GM12878 (cell line): ENCODE data around the gene RPGR. TPM values are rescaled to one million over a fixed set of nuclear protein-coding genes. Genes with fewer than 3 reads are reported as not detected.

Experiments used
- BHLHE40 ChIP-seq, 2 experiments: fragments of 450-650 bp in 1 of 2; IDR thresholded peaks; 2 replicates each; pipeline ENCODE4 v1.6.1; 2011 to 2017; ENCODE audit warnings: low read depth in 2 of 2, borderline replicate concordance in 1 of 2, improper control_type of control experiment in 1 of 2, low read length in 1 of 2, mild to moderate bottlenecking in 1 of 2
- FOXK2 ChIP-seq: fragments of 450-650 bp; IDR thresholded peaks from 2 replicates; pipeline ENCODE4 v1.6.1; 2017; ENCODE audit warnings: mild to moderate bottlenecking, moderate library complexity
- GATAD2B ChIP-seq: fragments of 450-650 bp; conservative IDR thresholded peaks from 2 replicates; pipeline ENCODE4 v1.6.1; 2017; ENCODE audit warnings: low read depth, mild to moderate bottlenecking, moderate library complexity
- KDM1A ChIP-seq: fragments of 200-600 bp; sonication (generic); IDR thresholded peaks from 2 replicates; pipeline ENCODE4 v1.6.1; 2016; ENCODE audit warnings: borderline replicate concordance
- MEF2A ChIP-seq: IDR thresholded peaks from 2 replicates; pipeline ENCODE4 v1.6.1; 2011; ENCODE audit warnings: low read depth, mild to moderate bottlenecking, low read length, moderate library complexity; ENCODE audit not compliant: insufficient read depth
- NR2C1 ChIP-seq: fragments of 450-650 bp; IDR thresholded peaks from 2 replicates; pipeline ENCODE4 v1.6.1; 2017; ENCODE audit warnings: antibody characterized with exemption, mild to moderate bottlenecking, moderate library complexity
- NR2C2 ChIP-seq: IDR thresholded peaks from 2 replicates; pipeline ENCODE4 v1.6.1; 2011; ENCODE audit warnings: borderline replicate concordance, low read depth; ENCODE audit not compliant: control insufficient read depth, insufficient read length
- PAX8 ChIP-seq: fragments of 450-650 bp; IDR thresholded peaks from 2 replicates; pipeline ENCODE4 v1.6.1; 2017; ENCODE audit warnings: mild to moderate bottlenecking, moderate library complexity
- POU2F2 ChIP-seq: IDR thresholded peaks from 3 replicates; pipeline ENCODE4 v1.6.1; 2011; ENCODE audit warnings: low read depth, mild to moderate bottlenecking, low read length, borderline replicate concordance
- SRF ChIP-seq, 2 experiments: IDR thresholded peaks; 2 replicates each; pipeline ENCODE4 v1.6.1; 2011; ENCODE audit warnings: low read depth in 2 of 2, low read length in 2 of 2, mild to moderate bottlenecking in 1 of 2, moderate library complexity in 1 of 2
- SUZ12 ChIP-seq: fragments of 200-600 bp; sonication (generic); IDR thresholded peaks from one replicate; pipeline ENCODE4 v1.6.1; 2018; ENCODE audit warnings: antibody characterized with exemption, mild to moderate bottlenecking; ENCODE audit not compliant: unreplicated experiment
- ZNF384 ChIP-seq: IDR thresholded peaks from 2 replicates; pipeline ENCODE4 v1.6.1; 2012; ENCODE audit warnings: low read depth, mild to moderate bottlenecking, low read length, improper control_type of control experiment, borderline replicate concordance
- polyA plus RNA-seq, 11 experiments: library from polyadenylated mRNA; depleted of rRNA in 4 of 11; unstranded in 6 of 11; stranded (reverse) in 5 of 11; fragments of >200 nt; fragmentation: Nextera tagmentation in 4 of 11; fragmentation: Illumina TruSeq in 1 of 11; extraction: Ambion mirVana in 4 of 11; extraction: Trizol in 1 of 11; gene quantifications; 1 replicate in 1 of 11; 2 replicates in 10 of 11; pipeline versions ENCODE4 v1.2.1 to v1.2.3, GENCODE V29; 2011 to 2016; ENCODE audit warnings: inconsistent platforms in 2 of 11, missing spikeins in 2 of 11, low read depth in 1 of 11
- total RNA-seq, 4 experiments: library from RNA; depleted of rRNA in 3 of 4; stranded (reverse); fragments of >200 nt in 3 of 4; fragmentation: Illumina TruSeq in 1 of 4; extraction: Trizol in 1 of 4; gene quantifications; 2 replicates each; pipeline versions ENCODE4 v1.2.1 to v1.2.3, GENCODE V29; 2013 to 2021
- TF ChIP-seq, protein P1 (sequence below): fragments of 450-650 bp; IDR thresholded peaks from 2 replicates; pipeline ENCODE4 v1.6.1; 2018; ENCODE audit warnings: mild to moderate bottlenecking, low read depth, moderate library complexity; ENCODE audit not compliant: partially characterized antibody
- TF ChIP-seq, protein P2 (sequence below): fragments of 450-650 bp; conservative IDR thresholded peaks from 2 replicates; pipeline ENCODE4 v1.6.1; 2017; ENCODE audit warnings: mild to moderate bottlenecking, moderate library complexity
- TF ChIP-seq, protein P3 (sequence below): IDR thresholded peaks from 2 replicates; pipeline ENCODE4 v1.6.1; 2011; ENCODE audit warnings: low read depth, low read length, improper control_type of control experiment, borderline replicate concordance
- TF ChIP-seq, protein P4 (sequence below): fragments of 450-650 bp; IDR thresholded peaks from 2 replicates; pipeline ENCODE4 v1.6.1; 2014; ENCODE audit warnings: mild to moderate bottlenecking
- TF ChIP-seq, protein P5 (sequence below): fragments of 450-650 bp; IDR thresholded peaks from 2 replicates; pipeline ENCODE4 v1.6.1; 2017; ENCODE audit warnings: mild to moderate bottlenecking
- TF ChIP-seq, protein P6 (sequence below): IDR thresholded peaks from 2 replicates; pipeline ENCODE4 v1.6.1; 2012; ENCODE audit warnings: low read depth, low read length, improper control_type of control experiment

The RPGR gene
- total and polyA plus RNA-seq, 10 of the 15 experiments (the other 5 are each of a cell fraction or from before 2014, with no cell fraction given) = 5.5 to 13.4 (median 7.6) TPM

DNA sequence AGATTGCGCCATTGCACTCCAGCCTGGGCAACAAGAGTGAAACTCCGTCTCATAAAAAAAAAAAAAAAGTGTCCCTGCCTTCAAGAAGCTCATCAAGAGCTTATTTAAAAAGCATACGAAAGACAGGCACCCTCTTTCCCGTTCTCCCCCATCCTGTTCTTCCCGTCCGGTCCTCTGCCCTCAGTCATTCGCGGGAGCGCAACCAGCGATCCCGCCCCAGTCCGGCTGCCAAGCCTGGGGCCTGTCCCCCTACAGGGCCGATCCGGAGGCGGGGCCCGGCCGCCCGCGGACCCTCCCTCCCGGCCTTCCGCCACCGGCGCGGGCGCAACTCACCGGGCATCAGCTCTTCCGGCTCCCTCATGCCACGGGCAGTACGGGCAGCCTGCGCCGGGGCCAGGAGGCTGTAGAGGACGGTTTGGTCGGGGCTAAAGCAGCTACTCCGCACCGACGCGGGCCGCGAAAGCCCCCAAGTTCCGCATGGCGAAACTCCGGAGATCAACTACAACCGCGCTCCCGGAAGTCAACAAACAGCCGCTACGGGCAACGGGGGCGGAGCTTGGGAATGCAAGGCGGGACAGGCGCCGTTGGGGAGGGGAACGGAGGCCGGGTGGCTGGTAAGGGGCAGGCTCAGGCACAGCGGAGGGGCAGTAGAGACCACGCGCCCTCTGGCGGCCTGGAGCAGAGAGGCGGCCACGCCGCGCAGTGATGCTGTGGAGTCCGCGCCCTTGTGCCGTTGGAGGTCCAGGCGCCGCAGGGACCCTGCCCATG, at the start of gene RPGR (continued):
- TF ChIP-seq, protein P1, sequence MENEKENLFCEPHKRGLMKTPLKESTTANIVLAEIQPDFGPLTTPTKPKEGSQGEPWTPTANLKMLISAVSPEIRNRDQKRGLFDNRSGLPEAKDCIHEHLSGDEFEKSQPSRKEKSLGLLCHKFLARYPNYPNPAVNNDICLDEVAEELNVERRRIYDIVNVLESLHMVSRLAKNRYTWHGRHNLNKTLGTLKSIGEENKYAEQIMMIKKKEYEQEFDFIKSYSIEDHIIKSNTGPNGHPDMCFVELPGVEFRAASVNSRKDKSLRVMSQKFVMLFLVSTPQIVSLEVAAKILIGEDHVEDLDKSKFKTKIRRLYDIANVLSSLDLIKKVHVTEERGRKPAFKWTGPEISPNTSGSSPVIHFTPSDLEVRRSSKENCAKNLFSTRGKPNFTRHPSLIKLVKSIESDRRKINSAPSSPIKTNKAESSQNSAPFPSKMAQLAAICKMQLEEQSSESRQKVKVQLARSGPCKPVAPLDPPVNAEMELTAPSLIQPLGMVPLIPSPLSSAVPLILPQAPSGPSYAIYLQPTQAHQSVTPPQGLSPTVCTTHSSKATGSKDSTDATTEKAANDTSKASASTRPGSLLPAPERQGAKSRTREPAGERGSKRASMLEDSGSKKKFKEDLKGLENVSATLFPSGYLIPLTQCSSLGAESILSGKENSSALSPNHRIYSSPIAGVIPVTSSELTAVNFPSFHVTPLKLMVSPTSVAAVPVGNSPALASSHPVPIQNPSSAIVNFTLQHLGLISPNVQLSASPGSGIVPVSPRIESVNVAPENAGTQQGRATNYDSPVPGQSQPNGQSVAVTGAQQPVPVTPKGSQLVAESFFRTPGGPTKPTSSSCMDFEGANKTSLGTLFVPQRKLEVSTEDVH = no peak
- TF ChIP-seq GATAD2B (peak; percentile 73), NR2C2 (no peak), MEF2A (0 out of 2 replicates have a peak, but pooled peaks have one; percentile 35), FOXK2 (no peak), POU2F2 (no peak), BHLHE40 (IDR thresholded peaks at IDR 0.05; ENCODE audit: borderline replicate concordance in 1 of 2, low read depth in 2 of 2, low read length in 1 of 2) (peak in 1 of 2 experiments; percentile 32; a peak in 1 of 4 replicates), NR2C1 (no peak), ZNF384 (peak; percentile 48; the same call in 1 of the 2 replicates), KDM1A (no peak), SUZ12 (no peak), SRF (IDR thresholded peaks at IDR 0.05; ENCODE audit: low read depth in 2 of 2, low read length in 2 of 2) (peak in 1 of 2 experiments; percentile 74; a peak in 1 of 4 replicates), PAX8 (no peak)
- TF ChIP-seq, protein P2, sequence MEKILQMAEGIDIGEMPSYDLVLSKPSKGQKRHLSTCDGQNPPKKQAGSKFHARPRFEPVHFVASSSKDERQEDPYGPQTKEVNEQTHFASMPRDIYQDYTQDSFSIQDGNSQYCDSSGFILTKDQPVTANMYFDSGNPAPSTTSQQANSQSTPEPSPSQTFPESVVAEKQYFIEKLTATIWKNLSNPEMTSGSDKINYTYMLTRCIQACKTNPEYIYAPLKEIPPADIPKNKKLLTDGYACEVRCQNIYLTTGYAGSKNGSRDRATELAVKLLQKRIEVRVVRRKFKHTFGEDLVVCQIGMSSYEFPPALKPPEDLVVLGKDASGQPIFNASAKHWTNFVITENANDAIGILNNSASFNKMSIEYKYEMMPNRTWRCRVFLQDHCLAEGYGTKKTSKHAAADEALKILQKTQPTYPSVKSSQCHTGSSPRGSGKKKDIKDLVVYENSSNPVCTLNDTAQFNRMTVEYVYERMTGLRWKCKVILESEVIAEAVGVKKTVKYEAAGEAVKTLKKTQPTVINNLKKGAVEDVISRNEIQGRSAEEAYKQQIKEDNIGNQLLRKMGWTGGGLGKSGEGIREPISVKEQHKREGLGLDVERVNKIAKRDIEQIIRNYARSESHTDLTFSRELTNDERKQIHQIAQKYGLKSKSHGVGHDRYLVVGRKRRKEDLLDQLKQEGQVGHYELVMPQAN = peak; percentile 95
- TF ChIP-seq, protein P3, sequence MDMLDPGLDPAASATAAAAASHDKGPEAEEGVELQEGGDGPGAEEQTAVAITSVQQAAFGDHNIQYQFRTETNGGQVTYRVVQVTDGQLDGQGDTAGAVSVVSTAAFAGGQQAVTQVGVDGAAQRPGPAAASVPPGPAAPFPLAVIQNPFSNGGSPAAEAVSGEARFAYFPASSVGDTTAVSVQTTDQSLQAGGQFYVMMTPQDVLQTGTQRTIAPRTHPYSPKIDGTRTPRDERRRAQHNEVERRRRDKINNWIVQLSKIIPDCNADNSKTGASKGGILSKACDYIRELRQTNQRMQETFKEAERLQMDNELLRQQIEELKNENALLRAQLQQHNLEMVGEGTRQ = no peak
- TF ChIP-seq, protein P4, sequence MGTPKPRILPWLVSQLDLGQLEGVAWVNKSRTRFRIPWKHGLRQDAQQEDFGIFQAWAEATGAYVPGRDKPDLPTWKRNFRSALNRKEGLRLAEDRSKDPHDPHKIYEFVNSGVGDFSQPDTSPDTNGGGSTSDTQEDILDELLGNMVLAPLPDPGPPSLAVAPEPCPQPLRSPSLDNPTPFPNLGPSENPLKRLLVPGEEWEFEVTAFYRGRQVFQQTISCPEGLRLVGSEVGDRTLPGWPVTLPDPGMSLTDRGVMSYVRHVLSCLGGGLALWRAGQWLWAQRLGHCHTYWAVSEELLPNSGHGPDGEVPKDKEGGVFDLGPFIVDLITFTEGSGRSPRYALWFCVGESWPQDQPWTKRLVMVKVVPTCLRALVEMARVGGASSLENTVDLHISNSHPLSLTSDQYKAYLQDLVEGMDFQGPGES = no peak
- TF ChIP-seq, protein P5, sequence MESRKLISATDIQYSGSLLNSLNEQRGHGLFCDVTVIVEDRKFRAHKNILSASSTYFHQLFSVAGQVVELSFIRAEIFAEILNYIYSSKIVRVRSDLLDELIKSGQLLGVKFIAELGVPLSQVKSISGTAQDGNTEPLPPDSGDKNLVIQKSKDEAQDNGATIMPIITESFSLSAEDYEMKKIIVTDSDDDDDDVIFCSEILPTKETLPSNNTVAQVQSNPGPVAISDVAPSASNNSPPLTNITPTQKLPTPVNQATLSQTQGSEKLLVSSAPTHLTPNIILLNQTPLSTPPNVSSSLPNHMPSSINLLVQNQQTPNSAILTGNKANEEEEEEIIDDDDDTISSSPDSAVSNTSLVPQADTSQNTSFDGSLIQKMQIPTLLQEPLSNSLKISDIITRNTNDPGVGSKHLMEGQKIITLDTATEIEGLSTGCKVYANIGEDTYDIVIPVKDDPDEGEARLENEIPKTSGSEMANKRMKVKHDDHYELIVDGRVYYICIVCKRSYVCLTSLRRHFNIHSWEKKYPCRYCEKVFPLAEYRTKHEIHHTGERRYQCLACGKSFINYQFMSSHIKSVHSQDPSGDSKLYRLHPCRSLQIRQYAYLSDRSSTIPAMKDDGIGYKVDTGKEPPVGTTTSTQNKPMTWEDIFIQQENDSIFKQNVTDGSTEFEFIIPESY = no peak
- TF ChIP-seq, protein P6, sequence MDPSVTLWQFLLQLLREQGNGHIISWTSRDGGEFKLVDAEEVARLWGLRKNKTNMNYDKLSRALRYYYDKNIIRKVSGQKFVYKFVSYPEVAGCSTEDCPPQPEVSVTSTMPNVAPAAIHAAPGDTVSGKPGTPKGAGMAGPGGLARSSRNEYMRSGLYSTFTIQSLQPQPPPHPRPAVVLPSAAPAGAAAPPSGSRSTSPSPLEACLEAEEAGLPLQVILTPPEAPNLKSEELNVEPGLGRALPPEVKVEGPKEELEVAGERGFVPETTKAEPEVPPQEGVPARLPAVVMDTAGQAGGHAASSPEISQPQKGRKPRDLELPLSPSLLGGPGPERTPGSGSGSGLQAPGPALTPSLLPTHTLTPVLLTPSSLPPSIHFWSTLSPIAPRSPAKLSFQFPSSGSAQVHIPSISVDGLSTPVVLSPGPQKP = peak; percentile 57; the same call in 1 of the 2 replicates
